ENCODE results near the gene KCTD14.
"Not testable (repeated sequence)": the region's sequence is repeated elsewhere in the genome, so short reads cannot be mapped to it uniquely, and the experiment has no call there.

KCTD14 gene

DNA sequence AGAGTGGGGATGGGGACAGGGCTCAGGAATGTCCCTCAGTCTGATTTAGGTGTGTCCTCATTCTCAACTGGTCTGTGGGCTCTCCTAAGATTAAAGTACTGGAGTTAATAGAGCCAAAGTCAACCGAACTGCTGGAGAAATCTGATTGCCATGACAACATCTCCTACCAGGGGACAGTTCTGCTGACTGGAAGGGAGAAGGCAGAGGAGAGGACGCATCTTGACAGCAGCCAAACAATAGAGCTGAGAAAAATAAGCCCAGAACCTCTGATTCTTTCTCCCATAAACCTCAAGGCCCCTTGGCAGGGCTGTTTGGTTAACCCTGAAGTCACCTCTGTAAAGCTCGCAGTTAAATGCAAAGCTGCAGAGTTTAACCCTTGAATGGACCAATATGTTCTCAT, 2.8 kb downstream of the KCTD14 start:
- no peak for DNase-seq

DNA sequence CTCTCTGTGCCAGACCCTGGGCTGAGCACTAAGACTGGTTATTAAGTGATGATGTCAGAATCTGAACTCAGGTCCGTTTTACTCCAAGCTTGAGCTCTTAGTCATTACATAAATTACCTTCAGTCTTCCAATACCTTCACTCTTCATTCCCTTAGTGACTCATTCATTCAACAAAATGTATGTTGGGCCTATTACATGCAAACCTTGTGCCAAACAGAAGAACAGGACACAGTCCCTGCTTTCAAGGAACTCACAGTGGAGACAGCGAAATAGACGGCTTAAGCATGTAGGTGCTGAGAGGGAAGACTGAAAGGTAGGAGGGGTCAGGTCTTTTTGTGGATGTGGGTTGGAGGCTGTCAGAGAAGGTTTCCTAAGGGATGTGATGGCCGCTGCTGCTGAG, 3.3 kb downstream of the KCTD14 start:
- DNase-seq, result no peak

DNA sequence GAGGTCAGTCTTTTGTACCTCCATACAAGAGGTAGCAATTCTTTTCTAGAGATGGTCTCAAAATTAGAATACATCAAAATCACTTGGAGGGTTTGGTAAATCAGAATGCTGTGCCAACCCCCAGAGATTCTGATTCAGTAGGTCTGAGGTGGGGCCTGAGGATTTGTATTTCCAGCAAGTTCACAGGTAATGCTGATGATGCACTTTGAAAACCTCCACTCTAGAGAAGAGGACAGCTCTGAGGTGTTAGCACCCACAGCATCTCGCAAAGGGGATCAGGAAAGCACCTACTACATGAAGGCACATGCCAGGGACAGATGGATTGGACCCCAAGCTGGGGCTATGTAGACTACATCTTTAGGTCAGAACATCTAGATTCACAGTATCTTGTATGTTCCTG, 7.2 kb downstream of the KCTD14 start:
- no peak for DNase-seq

DNA sequence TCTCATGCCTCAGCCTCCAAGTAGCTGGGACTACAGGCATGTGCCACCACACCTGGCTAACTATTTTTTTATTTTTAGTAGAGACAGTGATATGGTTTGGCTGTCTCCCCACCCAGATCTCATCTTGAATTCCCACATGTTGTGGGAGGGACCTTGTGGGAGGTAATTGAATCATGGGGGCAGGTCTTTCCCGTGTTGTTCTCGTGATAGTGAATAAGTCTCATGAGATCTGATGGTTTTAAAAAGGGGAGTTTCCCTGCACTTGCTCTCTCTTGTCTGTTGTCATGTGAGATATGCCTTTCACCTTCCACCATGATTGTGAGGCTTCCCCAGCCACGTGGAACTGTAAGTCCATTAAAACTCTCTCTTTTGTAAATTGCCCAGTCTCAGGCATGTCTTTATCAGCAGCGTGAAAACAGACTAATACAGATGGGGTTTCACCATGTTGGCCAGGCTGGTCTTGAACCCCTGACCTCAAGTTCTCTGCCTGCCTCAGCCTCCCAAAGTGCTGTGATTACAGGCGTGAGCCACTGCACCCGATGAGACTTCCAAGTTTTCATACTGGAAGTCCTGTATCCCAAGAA, 8.0 kb downstream of the KCTD14 start:
- DNase-seq, result not testable (repeated sequence)

DNA sequence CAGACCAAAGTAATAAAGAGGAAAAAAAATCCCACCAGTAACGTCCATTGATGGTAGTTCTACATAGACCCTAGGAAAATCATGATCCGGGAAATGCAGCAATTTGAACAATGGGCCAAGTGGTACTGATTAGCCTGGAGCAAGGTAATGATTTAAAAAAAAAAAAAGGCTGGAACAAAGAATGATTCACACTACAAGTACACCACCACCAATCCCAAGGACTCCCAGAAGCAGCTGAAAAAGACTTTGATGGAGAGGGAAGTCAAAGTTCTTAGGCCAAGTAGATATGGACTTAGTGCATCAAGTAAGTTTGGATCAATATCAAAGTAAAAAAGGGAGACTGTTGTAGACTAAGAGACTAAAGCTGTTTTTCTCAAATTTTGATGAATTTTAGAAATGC, 11.8 kb downstream of the KCTD14 start:
- DNase-seq, result no peak

DNA sequence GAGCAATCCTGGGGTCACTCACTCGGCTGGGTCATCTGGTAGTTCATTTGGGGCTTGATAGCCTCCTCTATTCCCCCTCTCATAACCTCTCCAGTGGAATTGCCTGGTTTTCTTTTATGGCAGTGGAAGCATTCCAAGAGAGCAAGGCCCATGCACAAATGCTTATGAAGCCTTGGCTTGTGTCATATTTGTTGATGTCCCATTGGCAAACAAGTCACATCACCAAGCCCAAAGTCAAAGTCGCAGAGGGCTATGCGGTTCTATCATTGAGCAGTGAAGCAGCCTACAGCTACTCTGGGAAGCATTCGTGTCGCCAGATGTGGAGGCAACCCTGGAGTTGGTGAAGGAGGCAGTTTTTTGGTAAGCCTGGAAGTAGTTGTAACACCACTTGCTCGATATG, 12.3 kb downstream of the KCTD14 start:
- no peak for DNase-seq

DNA sequence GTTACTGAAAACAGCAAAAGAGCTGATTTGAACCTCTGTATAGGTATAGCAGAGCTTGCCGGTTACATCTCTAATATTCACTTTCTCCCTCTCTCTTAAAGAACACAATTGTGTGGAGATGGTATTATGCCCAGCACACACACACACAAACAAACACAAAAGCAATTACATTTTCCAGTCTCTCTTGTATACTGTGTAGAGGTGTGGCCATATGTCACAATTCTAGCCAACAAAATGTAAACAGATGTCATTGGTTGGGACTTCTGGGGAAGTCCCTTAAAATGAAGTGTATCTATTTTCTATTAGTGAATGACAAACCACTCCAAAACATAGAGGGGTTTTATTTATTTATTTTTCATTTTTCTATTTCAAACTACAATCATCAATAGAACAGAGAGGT, 12.8 kb downstream of the KCTD14 start:
- no peak for DNase-seq

DNA sequence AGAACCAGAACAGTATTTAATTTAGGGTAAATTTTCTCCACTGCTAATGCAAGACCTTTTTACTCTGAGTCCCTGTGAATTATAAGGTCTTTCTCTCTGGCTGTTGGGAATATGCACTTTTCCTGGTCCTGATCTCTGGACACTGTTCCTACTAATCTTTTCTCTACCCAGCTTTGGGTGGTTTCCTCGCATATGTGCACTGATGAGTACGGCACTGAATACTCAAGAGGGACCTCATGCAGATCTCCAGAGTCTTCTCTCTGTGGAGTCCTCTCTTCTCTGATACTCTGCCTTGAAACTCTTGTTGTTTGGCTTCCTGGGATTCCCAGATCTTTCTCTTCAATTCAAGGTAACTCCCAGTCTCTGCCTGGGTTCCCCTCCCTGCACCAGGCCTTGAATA, 14.0 kb downstream of the KCTD14 start:
- DNase-seq, result no peak

DNA sequence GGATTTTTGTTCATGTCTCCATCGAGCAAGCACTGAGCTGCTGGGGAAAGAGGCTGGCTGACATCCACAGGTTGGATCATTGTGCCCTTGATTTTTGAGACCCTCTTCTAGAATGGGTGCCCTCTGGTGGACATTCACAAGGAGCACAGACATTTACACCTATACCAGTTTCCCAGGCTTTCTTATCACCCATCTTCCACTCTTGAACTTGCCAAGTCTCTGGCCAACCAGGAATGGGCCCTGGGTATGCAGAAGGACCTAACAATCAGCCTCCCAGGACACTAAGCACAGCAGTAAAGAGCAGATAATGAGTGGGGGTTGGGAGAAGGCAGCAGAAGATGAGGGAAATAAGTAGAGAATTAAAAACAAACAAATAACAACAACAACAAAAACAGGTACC, 22.9 kb downstream of the KCTD14 start:
- peak; percentile 47 for DNase-seq

DNA sequence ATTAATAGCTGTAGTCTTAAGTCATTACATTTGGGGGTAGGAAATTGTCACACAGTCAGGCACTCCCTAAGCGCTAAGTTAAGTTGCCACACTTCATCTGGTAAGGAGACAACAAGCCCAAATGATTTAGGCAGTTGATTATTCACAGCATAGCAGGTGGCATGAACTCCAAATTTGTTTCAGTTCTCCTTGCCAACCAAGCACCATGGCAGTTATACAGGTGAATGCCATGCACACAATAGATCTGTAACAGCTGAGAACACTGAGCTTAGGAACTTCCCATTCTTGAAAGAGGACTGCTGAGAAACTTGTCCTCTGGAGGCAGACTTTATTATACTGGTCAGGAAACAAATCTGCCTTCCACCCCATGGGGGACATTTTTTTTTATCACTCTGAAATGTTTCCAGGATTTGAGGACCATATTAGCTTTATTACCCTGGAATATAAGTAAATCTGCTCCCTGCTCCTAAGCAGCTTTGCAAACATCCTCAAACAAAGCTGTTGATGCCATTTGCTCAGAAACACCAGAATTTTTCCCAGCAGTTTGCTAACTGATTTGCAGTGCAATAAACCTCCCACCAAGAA, 23.5 kb downstream of the KCTD14 start:
- no peak for DNase-seq

DNA sequence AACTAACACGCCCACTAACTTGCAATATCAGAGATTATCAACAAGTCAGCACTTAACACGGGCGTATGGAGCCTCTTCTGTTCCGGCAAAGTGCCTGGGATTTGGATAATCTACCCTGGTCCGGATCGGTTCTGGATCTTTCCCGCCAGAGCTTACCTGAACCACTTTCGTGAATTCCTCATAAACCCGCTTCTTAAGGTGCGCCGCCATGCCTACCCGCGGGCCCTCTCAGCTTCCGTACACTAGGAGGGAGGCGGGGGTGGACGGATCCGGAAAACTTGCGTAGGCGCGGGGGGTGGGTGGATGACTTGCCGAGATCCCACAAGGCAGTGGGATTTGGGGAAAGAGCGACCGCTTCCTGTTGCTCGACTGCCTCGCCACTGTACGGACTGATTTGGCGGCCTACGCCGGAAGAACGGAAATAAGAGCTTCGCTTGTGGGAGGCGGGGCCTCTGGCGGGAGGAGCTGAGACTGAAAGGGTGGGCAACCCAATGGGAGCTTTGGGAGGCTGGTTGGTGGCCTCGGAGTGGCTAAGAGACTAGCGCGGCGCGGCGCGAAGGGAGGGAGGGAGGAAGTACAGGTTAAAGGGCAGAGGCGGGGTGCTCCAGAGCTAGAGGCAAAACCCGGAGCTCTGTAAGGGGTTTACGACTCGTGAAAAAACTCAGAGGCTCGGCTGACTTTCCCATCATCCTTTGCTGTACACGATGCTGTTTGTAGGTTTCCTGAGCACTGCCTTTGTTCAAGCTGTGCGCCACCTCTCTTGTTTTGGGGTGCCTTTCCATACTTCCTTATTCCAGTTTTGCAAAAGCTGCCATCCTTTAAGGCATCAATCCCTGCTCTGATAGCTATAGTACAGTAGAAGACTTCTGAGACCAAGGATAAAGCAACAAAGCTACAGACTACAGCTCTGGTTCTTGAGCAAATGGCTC, 28.4 kb downstream of the KCTD14 start, which contains the start of gene INTS4:
Gene INTS4, minus strand, starts transcription at position 235 of the 929 bp plus-strand sequence. Its CDS starts 25 bp downstream, at position 210.
- peak; percentile 99 for DNase-seq

DNA sequence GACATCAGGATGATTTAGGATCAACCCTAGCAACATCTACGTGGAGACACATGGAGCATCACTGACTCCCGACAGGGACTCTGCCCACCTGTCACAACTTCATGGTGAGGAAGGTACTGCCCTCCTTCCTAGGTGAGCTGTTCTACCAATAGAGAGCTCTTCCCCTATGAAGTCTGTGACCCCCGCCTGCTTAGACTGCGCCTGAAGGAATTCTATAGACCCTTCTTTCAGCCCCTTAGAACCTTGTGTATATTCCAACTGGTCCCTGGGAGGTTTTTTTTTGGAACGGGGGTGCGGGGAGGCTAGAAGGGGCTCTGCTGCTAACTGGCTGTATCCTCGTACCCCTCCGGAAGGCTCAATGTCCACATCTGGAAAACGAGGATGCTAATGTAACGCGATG, 29.2 kb downstream of the KCTD14 start:
- DNase-seq, result no peak

DNA sequence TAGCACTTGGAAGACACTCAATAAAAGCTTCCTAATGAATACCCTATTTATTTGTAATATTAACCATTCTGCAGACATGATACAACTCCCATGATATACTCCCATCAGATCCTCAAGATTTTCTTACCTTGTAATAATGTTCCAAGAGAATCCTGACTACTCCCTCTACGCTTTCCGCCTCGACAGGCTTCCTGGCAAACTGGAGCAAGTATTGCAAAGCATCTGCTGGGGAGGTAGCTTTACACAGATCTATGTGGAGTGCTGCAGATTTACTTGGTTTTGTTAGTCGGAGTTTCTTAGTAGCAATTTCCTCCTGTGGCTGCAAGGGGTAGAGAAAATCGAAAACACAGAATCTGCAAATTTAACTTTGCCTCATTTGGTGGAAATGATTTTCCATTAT, 32.1 kb downstream of the KCTD14 start:
- DNase-seq, result no peak

DNA sequence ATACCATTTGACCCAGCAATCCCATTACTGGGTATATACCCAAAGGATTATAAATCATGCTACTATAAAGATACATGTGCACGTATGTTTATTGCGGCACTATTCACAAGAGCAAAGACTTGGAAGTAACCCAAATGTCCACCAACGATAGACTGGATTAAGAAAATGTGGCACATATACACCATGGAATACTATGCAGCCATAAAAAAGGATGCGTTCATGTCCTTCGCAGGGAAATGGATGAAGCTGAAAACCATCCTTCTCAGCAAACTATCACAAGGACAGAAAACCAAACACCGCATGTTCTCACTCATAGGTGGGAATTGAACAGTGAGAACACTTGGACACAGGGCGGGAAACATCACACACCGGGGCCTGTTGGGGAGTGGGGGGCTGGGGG, 36.6 kb downstream of the KCTD14 start:
- not testable (repeated sequence) for DNase-seq

DNA sequence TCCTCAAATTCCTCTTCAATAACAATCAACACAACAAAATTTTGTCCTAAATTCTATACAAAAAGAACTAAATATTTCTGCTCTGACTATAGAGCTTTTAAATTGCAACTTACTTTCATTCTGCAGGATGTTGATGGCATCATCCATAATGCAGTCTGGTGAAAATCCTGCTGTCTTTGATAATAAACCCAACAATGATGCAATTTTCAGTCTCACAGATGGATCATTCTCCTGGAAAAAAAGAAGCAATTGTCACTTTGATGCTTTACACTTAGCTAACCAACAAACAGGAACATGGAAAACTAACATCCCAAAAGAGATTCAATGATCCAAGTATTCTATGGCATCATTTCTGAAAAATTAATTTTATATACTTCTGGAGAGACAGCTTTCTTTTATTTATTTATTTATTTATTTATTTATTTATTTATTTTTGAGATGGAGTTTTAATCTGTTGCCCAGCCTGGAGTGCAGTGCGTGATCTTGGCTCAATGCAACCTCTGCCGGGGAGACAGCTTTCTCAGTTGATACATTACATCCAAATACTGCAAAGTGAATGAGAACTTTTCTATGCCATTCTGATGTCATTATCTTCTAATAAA, 41.6 kb downstream of the KCTD14 start:
- DNase-seq, result no peak

DNA sequence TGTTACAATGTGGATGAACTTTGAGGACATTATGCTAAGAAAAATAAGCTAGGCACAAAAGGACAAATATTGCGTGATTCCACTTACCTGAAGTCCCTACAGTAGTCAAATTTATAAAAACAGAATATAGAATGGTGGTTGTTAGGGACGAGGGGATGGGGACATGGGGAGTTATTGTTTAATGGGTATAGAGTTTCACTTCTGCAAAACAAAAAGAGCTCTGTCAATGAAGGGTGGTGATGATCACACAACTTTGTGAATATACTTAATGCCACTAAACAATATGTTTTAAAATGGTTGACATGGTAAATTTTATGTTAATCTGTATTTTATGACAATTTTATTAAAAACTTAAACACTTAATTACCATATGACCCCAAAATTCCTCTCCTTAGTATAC, 54.7 kb downstream of the KCTD14 start:
- DNase-seq, result no peak

DNA sequence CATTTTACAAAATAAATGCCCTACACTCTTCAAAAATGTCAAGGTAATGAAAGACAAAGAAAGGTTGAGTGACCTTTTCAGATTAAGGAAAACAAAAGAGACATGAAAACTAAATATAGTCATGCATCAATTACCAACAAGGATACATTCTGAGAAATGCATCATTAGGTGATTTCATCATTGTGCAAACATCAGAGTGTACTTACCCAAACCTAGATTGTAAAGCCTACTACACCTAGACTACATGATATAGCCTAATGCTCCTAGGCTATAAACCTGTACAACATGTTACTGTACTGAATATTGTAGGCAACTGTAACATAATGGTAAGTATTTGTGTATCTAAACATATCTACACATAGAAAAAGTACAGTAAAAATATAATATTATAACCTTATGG, 55.3 kb downstream of the KCTD14 start:
- DNase-seq, result no peak

DNA sequence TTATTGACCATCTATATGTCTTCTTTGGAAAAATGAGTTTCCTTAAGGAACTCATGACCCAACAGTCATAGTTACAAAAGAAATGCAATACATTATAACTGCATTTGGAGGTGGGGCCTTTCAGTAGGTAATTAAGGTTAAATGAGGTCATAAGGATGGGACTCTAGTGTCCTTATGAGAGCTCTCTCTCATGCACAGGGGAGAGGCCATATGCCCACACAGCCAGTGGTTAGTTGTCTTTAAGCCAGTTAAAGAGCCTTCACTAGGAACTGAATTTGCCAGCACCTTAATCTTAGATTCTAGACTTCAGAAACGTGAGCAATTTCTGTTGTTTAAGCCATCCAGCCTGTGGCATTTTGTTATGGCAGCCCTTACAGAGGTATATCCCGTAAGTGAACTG, 56.0 kb downstream of the KCTD14 start:
- DNase-seq, result no peak

DNA sequence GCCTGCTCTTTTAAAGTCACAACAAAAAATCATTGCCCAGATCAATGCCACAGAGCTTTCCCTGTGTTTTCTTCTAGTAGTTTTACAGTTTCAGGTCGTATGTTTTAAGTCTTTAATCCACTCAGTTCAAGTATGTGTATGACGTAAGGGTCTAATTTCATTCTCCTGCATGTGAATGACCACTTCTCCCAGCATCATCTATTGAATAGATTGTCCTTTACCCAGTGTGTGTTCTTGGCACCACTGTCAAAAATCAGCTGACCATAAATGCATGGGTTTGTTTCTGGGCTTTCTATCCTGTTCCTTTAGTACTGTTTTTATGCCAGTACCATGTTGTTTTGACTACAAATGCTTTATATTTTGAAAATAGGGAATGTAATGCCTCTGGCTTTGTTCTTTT, 56.7 kb downstream of the KCTD14 start:
- no peak for DNase-seq

All from KG1 (cell line).